GM18909 (cell line): ENCODE measurements around the gene PPP2R2B.
"Not testable (repeated sequence)": the region's sequence is repeated elsewhere in the genome, so short reads cannot be mapped to it uniquely, and the experiment has no call there.

Experiments used
- ATAC-seq: cut with Tn5 transposase; IDR thresholded peaks from one replicate; pipeline ENCODE4 v1.9.1; 2021; ENCODE audit warnings: mild to moderate bottlenecking; ENCODE audit not compliant: unreplicated experiment, poor library complexity

PPP2R2B gene

GRCh38 chr5:146753641-146754040, 124.9 kb downstream of the PPP2R2B start:
- no peak for ATAC-seq

GRCh38 chr5:146751781-146752401, 126.7 kb downstream of the PPP2R2B start:
- ATAC-seq = peak; percentile 100

- no peak for ATAC-seq
Measured at GRCh38 chr5:146751054-146751453, 127.5 kb downstream of the PPP2R2B start.

GRCh38 chr5:146748533-146748932, 130.0 kb downstream of the PPP2R2B start:
- ATAC-seq = no peak

GRCh38 chr5:146745931-146746577, 132.5 kb downstream of the PPP2R2B start:
- ATAC-seq = no peak

- no peak for ATAC-seq
Measured at GRCh38 chr5:146744068-146744745, 134.3 kb downstream of the PPP2R2B start.

- no peak for ATAC-seq
Measured at GRCh38 chr5:146734936-146735577, 143.5 kb downstream of the PPP2R2B start.

- no peak for ATAC-seq
Measured at GRCh38 chr5:146732962-146733361, 145.6 kb downstream of the PPP2R2B start.

- no peak for ATAC-seq
Measured at GRCh38 chr5:146731909-146732659, 146.5 kb downstream of the PPP2R2B start.

- ATAC-seq = not testable (repeated sequence)
Measured at GRCh38 chr5:146728746-146729145, 149.8 kb downstream of the PPP2R2B start.

- no peak for ATAC-seq
Measured at GRCh38 chr5:146726891-146727290, 151.7 kb downstream of the PPP2R2B start.

- no peak for ATAC-seq
Measured at GRCh38 chr5:146726020-146726419, 152.5 kb downstream of the PPP2R2B start.

GRCh38 chr5:146725025-146725424, 153.5 kb downstream of the PPP2R2B start:
- no peak for ATAC-seq

- no peak for ATAC-seq
Measured at GRCh38 chr5:146722361-146722779, 156.2 kb downstream of the PPP2R2B start.

- ATAC-seq = no peak
Measured at GRCh38 chr5:146721073-146721815, 157.3 kb downstream of the PPP2R2B start.

- ATAC-seq = no peak
Measured at GRCh38 chr5:146720107-146720506, 158.4 kb downstream of the PPP2R2B start.

- no peak for ATAC-seq
Measured at GRCh38 chr5:146719179-146719578, 159.4 kb downstream of the PPP2R2B start.

GRCh38 chr5:146718609-146719008, 159.9 kb downstream of the PPP2R2B start:
- ATAC-seq = no peak

- ATAC-seq = no peak
Measured at GRCh38 chr5:146717951-146718350, 160.6 kb downstream of the PPP2R2B start.

GRCh38 chr5:146716636-146717035, 161.9 kb downstream of the PPP2R2B start:
- no peak for ATAC-seq
